Body of pancreas (tissue), 4 donors: ENCODE results near the gene NUCKS1. TPM values are rescaled to one million over a fixed set of nuclear protein-coding genes. Genes with fewer than 3 reads are reported as not detected.
A peak's percentile ranks its signal among the peaks of the same experiment; 100 is the strongest.

Experiments used
- ATAC-seq: fragments of 150-250 bp; one replicate; pipeline ENCODE4 v1.9.1; 2016
- DNase-seq, 4 donors: peaks; one replicate each; pipeline ENCODE4 v3.0.0-alpha.2; 2019
- H3K27ac ChIP-seq, 4 donors: fragments of 200-600 bp; sonication (generic); 1 replicate in 3 of 4; 2 replicates in 1 of 4; pipeline versions ENCODE4 v1.5.1 to v1.6.1; 2016 to 2019; ENCODE audit warnings: mild to moderate bottlenecking in 1 of 4, mixed read lengths in 1 of 4, moderate library complexity in 1 of 4
- H3K27me3 ChIP-seq, 2 donors: fragments of 200-600 bp; sonication (generic); one replicate each; pipeline ENCODE4 v1.6.0; 2016; ENCODE audit warnings: mild to moderate bottlenecking in 1 of 2
- H3K36me3 ChIP-seq, 2 donors: fragments of 200-600 bp; sonication (generic); replicated peaks in 1 of 2; 2 replicates each; pipeline ENCODE4 v1.5.1; 2016; ENCODE audit warnings: low read depth in 2 of 2; ENCODE audit not compliant: insufficient read depth in 1 of 2
- H3K4me1 ChIP-seq: fragments of 200-600 bp; sonication (generic); one replicate; pipeline ENCODE4 v1.6.0; 2016
- H3K4me3 ChIP-seq, 2 donors: fragments of 200-600 bp; sonication (generic); 1 replicate in 1 of 2; 2 replicates in 1 of 2; pipeline ENCODE4 v1.5.1; 2016 to 2019
- H3K9me3 ChIP-seq, 3 donors: fragments of 200-600 bp; sonication (generic); 1 replicate in 2 of 3; 2 replicates in 1 of 3; pipeline ENCODE4 v1.5.1; 2016
- POLR2A ChIP-seq, 3 donors: fragments of 450-650 bp; IDR thresholded peaks; one replicate each; pipeline ENCODE4 v1.6.1; 2016; ENCODE audit warnings: antibody characterized with exemption in 3 of 3, mild to moderate bottlenecking in 2 of 3
- WGBS, 2 donors: methylation state at CpG; one replicate each; pipeline ENCODE4 v1.1.5; 2017; 5-methylcytosine and 5-hydroxymethylcytosine counted together
- intact Hi-C: fragments of 100-400 bp; cut with DNase I; formaldehyde crosslinking; loops from one replicate; pipeline ENCODE4 v1.15.1; 2023
- total RNA-seq, 2 donors: library from RNA; depleted of rRNA; stranded (reverse); fragments of >200 nt; gene quantifications; one replicate each; pipeline ENCODE4 v1.1.0, GENCODE V29; 2016
- TF ChIP-seq, protein P1 (sequence below), 7 experiments: fragments of 450-650 bp in 4 of 7; fragments of 200-600 bp in 3 of 7; sonication (generic) in 3 of 7; IDR thresholded peaks; one replicate each; pipeline ENCODE4 v1.5.1; 2016 to 2019; ENCODE audit warnings: antibody characterized with exemption in 7 of 7

NUCKS1 gene
- total RNA-seq, 2 donors from 2014 or later, result 37.6 to 39.2 TPM

DNA sequence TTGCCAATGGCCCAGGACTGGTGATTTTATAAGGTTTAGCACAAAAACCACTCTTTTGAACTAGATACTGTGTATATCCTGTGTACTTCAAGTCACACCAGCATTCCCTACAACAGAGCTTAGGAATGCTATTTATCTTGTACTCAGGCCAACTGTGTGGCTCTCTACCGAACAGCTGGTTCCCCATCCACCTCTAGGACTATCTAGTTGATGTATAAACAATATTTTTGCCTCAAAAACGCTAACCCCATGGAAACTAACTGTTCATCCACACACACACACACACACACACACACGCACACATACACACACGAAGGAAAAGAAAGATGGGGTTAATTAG is 41.0 kb downstream of the NUCKS1 start:
- no peak overlapping the region for H3K27ac ChIP-seq
- no peak overlapping the region for H3K4me3 ChIP-seq
- ATAC-seq (no peak), DNase-seq (no peak)
- peaks cover 0 to 6% of the 10 kb centered on the region in 2 donors for H3K36me3 ChIP-seq
- 35 to 47% methylated on average over 4 of the region's 4 CpGs for WGBS, 2 donors
- no peaks in the 10 kb centered on the region for H3K9me3 ChIP-seq
- TF ChIP-seq, protein P1, sequence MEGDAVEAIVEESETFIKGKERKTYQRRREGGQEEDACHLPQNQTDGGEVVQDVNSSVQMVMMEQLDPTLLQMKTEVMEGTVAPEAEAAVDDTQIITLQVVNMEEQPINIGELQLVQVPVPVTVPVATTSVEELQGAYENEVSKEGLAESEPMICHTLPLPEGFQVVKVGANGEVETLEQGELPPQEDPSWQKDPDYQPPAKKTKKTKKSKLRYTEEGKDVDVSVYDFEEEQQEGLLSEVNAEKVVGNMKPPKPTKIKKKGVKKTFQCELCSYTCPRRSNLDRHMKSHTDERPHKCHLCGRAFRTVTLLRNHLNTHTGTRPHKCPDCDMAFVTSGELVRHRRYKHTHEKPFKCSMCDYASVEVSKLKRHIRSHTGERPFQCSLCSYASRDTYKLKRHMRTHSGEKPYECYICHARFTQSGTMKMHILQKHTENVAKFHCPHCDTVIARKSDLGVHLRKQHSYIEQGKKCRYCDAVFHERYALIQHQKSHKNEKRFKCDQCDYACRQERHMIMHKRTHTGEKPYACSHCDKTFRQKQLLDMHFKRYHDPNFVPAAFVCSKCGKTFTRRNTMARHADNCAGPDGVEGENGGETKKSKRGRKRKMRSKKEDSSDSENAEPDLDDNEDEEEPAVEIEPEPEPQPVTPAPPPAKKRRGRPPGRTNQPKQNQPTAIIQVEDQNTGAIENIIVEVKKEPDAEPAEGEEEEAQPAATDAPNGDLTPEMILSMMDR (IDR thresholded peaks at IDR 0.05), result no peak
- no peak for TF ChIP-seq POLR2A (IDR thresholded peaks at IDR 0.05)
- H3K4me1 ChIP-seq, result no peaks in the 10 kb centered on the region
- intact Hi-C loops, result no loop called here
- H3K27me3 ChIP-seq, result no peaks in the 10 kb centered on the region

DNA sequence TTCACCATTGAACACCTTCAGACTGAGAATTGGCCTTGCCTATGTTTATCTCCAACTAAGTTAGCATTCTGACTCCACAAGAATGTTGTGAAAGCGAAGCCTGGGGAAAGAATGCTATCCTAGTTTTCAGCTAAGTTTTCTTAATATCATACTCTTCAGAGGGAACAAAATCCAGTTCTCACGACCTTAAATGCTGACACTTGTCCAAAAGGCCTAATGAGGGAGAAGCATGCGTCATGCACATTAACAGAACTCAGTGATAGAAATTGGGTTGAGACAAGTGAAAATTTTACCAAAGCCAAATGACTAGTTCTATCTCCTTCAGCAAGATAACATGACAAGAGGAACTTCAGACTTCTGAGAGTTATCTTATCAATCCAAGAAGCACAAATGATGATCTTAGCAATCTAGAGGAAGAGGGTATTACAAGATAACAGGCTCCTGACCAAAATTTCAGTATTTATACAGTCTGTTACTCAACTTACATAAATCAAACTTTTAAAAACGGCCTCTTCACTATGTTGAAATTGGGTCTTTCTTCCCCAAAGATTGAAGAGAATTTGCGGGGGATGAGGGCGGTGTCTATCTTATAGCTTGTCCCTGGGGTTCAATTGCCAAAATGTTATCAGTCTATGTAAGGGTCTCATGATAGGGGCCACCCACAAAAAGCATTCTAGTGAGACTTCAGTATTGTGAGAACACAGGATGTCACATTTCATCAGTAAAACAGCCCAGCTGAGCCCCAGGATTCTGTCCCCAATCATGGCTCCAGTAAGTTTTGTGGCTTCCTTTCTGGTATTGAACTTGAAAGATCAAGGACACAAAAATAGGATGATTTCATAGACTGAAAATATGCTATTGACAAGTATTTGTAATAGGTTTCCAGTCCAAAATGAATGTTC is 43.1 kb downstream of the NUCKS1 start:
- Histone ChIP-seq H3K27me3 (no peaks in the 10 kb centered on the region), H3K4me1 (no peaks in the 10 kb centered on the region), H3K36me3 (peaks cover 0 to 6% of the 10 kb centered on the region in 2 donors), H3K27ac (no peak overlapping the region), H3K4me3 (no peak overlapping the region), H3K9me3 (no peaks in the 10 kb centered on the region)
- intact Hi-C loops, result no loop called here
- ATAC-seq (no peak), DNase-seq (no peak)
- WGBS, 2 donors, result 70 to 85% methylated on average over 6 of the region's 6 CpGs
- TF ChIP-seq POLR2A (IDR thresholded peaks at IDR 0.05), result no peak
- TF ChIP-seq, protein P1 (IDR thresholded peaks at IDR 0.05), result no peak

DNA sequence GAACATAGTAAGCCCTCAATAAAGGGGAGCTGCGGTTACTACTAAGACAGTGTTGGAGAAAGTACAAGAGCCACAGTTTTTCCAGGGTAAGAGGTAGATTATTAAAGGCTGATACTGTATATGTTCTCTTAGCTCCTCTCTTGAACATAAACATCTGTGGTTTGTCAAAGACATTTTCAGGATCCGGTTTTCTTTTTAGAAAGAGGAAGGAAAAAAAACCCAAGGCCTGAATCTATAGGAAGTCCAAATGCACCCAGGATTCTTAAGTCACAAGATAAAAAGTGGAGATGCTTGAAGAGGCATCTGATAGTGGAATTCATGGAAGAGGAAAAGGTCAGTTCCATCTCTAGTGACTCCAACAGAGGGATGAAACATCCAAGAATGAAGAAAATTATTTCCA is 45.1 kb downstream of the NUCKS1 start:
- Histone ChIP-seq H3K4me1 (no peaks in the 10 kb centered on the region), H3K36me3 (peaks cover 0 to 4% of the 10 kb centered on the region in 2 donors), H3K27me3 (no peaks in the 10 kb centered on the region), H3K27ac (no peak overlapping the region), H3K4me3 (no peak overlapping the region), H3K9me3 (no peaks in the 10 kb centered on the region)
- intact Hi-C loops, result loop anchor here (5.0 kb wide), 1 partner anchor 43 kb away; no protein-coding TSS in a partner anchor
- ATAC-seq, result no peak
- TF ChIP-seq, protein P1 (IDR thresholded peaks at IDR 0.05), result no peak
- no peak for TF ChIP-seq POLR2A (IDR thresholded peaks at IDR 0.05)
- whole genome bisulfite sequencing, 2 donors, result 75 to 89% methylated on average over 2 of the region's 2 CpGs
- DNase-seq, result no peak

DNA sequence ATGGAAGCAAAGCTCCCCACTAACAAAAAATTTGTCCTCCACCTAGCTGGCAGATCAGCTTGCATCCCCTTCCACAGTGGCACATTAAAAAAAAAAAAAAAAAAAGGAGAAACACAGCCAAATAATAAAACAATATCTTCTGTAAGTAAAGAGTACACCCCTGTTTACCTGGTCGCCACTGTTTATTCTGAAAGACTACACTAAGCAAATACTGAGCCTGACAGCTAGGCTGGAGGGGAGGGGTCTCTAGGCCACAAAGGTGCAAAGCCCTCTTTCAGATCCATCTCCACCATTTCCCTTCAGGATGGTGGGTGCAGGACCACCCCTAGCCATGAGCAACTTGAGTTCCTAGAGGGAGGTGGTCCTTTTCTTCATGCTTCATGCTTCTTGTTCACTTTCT is 46.9 kb downstream of the NUCKS1 start:
- intact Hi-C loops, result loop anchor here (5.0 kb wide), 1 partner anchor 41 kb away; no protein-coding TSS in a partner anchor
- no peak for TF ChIP-seq POLR2A (IDR thresholded peaks at IDR 0.05)
- TF ChIP-seq, protein P1 (IDR thresholded peaks at IDR 0.05), result no peak
- Histone ChIP-seq H3K27me3 (no peaks in the 10 kb centered on the region), H3K36me3 (no peaks in the 10 kb centered on the region), H3K9me3 (no peaks in the 10 kb centered on the region), H3K4me3 (no peak overlapping the region), H3K27ac (no peak overlapping the region), H3K4me1 (no peaks in the 10 kb centered on the region)
- ATAC-seq (peak; percentile 39), DNase-seq (no peak)
- 13 to 29% methylated on average over 1 of the region's 1 CpG for WGBS, 2 donors
